TTC549 (cell line): ENCODE measurements around the gene NTN3.
"Not testable (repeated sequence)": the region's sequence is repeated elsewhere in the genome, so short reads cannot be mapped to it uniquely, and the experiment has no call there.

Experiments
- FAIRE-seq: peaks from 2 replicates; lab custom pipeline; 2012; peaks lifted over from hg19 to GRCh38; lab: Jason Lieb, UNC

The NTN3 gene

DNA sequence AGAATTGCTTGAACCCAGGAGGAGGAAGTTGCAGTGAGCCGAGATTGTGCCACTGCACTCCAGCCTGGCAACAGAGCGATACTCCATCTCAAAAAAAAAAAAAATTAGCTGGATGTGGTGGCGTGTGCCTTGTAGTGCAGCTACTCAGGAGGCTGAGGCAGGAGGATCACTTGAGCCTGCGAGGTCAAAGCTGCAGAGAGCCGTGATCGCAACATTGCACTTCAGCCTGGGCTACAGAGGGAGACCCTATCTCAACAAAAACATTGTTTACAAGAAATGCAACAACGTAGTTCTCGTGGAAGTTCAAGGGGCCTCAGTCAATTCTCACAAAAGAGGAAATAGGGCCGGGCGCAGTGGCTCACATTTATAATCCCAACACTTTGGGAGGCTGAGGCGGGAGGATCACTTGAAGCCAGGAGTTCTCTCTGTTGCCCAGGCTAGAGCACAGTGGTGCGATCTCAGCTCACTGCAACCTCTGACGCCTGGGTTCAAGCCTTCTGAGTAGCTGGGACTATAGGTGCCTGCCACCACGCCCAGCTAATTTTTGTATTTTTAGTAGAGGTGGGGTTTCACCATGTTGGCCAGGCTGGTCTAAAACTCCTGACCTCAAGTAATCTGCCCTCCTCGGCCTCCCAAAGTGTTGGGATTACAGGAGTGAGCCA lies 29.8 kb upstream of the NTN3 start:
- FAIRE-seq: not testable (repeated sequence)

DNA sequence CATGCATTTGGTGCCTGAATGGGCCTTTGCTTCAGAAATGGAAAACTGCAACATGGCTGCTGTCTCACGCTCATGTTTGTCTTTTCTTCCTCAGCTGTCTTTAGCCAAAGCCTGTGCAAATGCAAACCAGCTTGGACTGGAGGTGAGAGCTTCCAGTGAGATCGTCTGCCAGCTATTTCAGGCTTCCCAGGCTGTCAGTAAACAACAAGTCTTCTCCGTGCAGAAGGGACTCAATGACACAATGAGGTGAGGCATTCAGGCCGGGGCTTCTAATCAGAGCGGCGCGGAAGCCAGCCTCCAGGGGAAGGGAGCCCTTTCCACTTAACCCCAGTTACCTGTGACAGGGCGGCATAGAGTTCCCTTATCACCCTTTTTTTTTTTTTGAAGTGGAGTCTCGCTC lies 27.5 kb upstream of the NTN3 start:
- no peak for FAIRE-seq

DNA sequence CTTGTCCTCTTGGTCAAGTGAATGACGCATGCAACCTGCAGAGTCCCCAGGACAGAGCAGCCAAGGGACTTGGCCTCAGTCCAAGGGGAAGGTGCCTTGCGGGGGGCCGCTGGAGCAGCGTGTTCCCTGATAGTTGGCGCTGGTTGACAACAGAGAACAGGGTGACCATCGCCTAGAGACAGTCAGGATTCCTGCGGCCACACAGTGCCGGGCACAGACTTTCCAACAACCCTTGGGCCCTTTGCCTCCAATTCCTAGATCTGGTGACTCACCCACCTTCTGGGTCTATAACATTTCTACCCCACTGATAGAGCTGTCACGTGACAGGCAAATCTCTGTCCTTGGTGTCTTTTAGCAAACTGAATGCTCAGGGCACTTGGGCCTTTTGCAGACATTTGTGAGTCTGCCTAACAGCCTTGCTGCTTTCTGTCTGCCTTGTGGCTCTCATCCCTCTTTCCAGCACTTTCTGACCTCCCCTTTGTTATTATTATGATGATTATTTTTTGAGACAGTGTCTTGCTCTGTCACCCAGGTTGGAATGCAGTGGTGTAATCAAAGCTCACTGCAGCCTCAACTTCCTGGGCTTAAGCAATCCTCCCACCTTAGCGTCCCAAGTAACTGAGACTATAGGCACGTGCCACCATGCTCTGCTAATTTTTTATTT lies 23.0 kb upstream of the NTN3 start:
- no peak for FAIRE-seq

DNA sequence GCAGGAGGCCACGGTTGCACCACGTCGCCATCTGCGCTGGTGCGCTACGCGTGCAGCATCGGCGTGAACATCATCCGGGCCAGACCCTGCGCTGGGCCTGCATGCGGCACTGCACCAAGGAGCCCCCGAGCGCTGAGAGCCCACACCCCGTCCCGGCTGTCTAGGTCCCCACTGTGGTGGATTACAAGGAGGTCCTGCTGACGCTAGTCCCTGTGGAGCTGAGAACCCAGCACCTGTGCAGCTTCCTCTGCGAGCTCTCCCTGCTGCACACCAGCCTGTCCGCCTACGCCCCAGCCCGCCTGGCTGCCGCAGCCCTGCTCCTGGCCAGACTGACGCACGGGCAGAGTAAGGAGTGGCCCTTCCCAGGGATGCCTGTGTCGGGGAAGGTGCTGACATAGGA lies 22.0 kb upstream of the NTN3 start:
- no peak for FAIRE-seq

DNA sequence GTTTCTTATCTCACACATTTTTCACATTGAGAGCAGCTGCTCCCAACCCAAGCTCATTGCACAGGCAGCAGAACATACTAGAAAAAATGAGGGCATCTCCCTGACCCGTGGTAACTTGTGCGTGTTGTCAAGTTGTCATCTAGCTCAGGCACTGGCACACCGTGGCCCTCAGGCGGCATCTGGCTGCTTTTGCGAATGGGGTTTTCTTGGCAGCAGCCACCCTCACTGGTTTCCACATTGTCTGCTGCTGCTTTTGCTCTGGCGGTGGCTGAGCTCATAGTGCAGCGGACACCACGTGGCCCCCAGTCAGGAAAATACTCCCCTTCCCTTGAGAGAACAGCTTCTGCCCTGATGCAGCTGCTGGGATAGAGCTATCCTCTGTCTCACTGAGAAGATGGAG lies 20.6 kb upstream of the NTN3 start:
- FAIRE-seq: no peak

DNA sequence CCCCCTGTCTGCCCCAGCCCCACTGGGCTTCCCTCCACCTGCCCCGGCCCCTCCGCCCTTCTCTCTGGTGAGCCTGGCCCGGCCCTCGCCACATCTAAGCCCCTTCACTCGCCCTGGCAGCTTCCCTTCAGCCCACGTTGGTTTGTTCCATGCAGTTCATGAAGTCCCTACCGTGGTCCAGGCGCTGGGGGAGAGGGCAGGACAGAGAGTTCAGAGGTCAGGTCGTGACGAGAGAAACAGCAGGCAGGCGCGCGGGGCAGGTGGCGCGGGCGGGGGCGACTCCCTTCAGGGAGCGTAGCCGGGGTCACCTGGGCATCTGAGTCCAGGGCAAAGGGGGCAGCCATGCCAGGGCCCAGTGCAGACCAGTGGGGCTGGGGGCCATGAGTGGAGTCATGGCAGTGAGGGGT lies 20.1 kb upstream of the NTN3 start:
- FAIRE-seq: no peak

DNA sequence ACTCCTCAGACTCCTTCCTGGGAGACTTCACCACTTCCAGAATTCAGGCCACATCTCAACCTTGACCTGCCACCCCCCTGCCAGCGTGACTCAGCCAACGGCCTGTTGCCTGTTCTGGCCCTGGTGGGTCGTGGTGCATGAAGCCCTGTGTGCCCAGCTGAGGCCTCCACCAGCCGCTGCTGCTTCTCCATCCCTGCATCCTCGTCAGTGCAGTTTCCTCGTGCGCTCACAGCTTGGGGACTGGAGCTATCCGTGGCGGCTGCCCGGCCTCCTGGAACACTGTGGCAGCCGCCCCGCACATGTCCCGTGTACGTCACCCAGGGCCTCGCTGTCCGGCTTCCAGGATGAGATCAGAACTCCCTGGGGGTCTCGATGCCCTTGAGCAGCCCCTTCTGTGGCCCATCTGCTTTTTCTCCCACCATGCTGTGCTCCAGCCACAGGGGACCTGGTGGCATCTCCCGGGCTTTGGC lies 19.2 kb upstream of the NTN3 start:
- FAIRE-seq: no peak

DNA sequence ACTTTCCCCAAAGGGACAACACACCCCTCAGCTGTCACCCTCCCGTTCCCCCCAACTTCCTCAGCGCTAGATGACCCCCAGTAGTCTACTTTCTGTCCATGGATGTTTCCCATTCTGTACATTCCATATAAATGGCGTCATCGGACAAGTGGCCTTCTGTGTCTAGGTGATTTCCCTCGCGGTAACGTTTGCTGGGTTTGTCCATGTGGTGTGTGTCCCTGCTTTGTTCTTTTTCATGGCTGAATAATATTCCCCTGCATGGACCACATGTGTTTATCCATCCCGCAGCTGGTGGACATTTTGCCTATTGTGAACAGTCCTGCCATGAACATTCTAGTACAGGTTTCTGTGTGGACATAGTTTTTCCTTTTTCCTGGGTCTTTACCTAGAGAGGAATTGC lies 18.4 kb upstream of the NTN3 start:
- no peak for FAIRE-seq

DNA sequence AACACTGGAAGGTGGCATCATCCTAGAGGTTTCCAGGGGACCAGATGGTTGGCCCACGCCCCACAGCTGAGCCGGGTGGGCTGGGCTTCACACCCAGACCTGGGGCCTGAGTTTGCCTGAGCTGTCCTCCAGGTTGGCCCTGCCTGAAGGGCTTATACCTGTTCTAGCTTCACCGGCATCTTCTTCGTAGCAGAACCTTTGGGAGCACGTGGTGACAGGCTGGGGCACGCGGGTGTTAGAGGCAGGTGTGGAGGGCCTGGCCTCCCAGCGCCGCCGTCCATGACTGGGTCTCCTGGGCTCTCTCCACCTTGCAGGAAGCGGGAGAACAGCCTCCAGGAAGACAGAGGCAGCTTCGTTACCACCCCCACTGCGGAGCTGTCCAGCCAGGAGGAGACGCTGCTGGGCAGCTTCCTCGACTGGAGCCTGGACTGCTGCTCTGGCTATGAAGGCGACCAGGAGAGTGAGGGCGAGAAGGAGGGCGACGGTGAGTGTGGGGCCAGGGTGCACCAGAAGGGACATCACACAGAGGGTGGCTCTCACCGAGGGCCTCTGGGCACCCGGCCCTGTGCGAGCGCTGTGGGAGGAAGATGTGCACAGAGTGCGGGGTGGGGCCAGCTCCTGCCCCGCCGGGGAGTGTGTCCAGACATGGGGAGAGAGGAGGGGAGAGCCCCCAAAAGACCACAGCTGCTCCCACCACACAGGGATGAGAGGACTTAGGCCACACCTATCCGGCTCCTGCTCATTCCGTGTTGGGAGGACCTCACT lies 15.8 kb upstream of the NTN3 start:
- FAIRE-seq: no peak

DNA sequence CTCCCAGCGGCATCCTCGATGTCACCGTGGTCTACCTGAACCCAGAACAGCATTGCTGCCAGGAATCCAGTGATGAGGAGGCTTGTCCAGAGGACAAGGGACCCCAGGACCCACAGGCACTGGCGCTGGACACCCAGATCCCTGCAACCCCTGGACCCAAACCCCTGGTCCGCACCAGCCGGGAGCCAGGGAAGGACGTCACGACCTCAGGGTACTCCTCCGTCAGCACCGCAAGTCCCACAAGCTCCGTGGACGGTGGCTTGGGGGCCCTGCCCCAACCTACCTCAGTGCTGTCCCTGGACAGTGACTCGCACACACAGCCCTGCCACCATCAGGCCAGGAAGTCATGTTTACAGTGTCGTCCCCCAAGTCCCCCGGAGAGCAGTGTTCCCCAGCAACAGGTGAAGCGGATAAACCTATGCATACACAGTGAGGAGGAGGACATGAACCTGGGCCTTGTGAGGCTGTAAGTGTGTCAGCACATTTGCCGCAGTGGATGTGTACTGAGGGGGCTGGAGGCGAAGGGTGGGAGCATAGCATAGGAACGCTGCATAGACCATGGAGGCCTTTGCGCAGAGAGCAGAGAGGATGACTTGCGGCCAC lies 14.4 kb upstream of the NTN3 start:
- FAIRE-seq: no peak

DNA sequence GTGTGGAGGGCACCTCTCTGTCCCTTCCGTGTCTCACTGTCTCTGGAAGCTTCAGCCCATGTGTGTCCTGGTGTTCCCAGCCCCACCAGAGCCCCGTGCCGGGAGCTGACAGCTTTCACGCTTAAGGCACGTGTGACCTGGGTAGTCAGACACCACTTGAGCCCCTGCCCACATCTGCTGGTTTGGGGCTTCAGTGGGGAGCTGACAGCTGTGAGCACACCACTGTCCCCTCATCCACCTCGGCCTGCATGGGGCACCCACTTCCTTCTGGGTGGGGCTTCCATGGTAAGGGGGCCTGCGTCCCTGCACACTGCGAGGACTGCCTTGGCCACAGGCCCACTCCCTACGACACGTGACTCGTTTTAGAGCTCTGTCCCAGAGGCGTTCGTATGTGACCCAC lies 13.8 kb upstream of the NTN3 start:
- FAIRE-seq: no peak

DNA sequence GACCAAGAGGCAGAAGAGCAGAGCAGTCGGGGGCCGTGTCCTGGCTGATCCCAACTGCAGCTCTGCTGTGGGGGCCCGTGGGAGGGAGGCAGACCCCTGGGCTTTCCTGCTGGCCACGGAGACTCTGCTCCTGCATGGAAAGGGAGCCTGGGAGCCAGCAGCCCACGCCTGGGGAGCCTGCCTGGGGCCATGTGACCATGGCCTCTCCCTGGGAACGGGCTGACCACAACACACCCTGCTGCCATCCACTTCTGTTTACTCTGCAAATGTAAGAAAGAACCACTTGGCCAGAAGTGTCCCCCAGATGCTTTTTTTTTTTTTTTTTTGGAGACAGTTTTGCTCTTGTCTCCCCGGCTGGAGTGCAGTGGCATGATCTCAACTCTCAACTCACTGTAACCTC lies 13.2 kb upstream of the NTN3 start:
- no peak for FAIRE-seq

DNA sequence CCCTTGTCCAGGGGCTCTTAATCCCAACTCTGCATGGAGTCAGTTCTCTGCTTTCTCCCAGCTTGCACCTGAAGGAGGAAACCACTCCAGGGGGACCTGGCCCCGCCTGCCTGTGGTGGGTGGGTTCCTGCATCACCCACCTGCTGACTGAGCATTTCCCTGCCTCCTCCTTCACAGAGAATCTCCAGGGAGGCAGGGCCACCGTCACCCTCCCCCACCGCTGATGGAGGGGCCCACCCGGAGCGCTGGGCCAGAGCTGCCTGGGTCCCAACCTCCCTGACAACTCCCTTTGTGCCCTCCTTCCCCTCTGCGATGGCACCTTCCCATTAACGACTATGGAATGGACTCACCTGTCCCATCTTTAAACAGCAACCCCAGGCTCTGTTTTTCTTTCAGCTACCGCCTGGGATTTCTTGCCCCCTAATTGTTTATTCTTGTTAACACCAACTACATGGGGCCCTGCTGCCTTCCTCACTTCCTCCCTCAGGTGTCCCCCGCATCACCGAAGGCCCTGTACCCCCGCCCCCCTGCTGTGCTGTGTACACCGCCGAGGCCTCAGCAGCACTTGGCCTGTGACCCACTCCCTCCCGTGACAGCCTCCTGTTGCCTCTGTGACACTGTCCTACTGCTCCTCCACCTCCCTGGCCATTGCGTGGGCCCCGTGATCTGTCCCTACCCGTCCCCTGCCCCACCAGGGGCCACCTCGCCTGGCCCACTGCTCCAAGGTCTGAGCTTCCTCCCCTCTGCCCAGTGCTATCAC lies 12.0 kb upstream of the NTN3 start:
- FAIRE-seq: no peak

DNA sequence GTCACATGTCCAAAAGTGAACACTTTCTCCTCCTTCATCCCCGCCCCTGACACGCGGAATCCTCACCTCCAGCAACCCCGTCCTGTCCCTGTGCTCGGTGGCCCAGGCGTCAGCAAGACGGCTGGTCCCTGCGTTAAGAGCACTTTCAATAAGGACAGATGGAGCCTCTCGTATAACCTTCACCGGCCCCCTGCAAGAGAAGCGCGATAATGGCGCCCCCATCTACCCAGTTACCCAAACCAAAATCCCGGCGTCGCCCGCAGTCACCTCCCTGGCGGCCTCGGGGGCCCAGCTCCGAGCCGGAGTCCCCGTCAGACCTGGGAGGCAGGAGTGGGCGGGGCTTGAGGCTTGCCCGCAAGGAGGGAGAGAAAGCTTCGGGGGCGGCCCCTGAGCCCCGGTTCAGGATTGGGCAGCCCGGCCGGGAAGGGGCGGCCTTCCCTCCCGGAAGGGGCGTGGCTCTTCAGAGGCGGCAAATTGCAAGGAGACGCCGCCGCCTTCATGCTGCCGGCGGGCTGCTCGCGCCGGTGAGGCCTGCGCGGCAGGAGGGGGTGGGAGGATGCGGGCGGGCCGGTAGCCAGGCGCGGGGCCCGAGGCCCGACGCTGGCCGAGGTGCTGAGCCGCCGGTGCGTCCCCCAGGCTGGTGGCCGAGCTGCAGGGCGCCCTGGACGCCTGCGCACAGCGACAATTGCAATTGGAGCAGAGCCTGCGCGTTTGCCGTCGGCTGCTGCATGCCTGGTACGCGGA lies 11.3 kb upstream of the NTN3 start, which contains the start of gene TEDC2:
Gene TEDC2 (plus strand): TSS at position 463 of the 744 bp plus-strand sequence. CDS start 36 bp downstream, at position 499.
- FAIRE-seq: peak; percentile 58

DNA sequence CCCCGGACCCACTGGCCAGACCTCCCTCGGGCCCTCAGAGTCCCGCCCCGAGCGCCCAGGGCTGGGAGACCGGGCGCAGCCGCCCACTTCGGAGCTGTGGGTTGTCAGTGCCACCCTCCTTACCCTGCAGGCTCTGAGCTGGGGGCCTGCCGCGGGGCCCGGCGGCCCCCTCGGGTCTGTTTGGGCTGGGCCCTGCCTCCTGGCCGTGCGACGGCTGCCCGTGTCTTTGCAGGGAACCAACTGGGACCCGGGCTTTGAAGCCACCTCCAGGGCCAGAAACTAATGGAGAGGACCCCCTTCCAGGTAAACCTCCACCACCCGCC lies 10.7 kb upstream of the NTN3 start:
- no peak for FAIRE-seq

DNA sequence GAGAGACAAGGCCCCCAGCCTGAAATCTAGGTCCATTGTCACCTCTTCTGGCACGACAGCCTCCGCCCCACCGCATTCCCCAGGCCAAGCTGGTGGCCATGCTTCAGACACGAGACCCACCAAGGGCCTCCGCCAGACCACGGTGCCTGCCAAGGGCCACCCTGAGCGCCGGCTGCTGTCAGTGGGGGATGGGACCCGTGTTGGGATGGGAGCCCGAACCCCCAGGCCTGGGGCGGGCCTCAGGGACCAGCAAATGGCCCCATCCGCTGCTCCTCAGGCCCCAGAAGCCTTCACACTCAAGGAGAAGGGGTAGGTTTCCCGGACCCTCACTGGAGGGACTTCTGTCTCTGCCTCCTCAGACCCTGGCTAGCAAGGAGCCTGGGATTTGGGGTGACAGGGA lies 10.2 kb upstream of the NTN3 start:
- FAIRE-seq: no peak

DNA sequence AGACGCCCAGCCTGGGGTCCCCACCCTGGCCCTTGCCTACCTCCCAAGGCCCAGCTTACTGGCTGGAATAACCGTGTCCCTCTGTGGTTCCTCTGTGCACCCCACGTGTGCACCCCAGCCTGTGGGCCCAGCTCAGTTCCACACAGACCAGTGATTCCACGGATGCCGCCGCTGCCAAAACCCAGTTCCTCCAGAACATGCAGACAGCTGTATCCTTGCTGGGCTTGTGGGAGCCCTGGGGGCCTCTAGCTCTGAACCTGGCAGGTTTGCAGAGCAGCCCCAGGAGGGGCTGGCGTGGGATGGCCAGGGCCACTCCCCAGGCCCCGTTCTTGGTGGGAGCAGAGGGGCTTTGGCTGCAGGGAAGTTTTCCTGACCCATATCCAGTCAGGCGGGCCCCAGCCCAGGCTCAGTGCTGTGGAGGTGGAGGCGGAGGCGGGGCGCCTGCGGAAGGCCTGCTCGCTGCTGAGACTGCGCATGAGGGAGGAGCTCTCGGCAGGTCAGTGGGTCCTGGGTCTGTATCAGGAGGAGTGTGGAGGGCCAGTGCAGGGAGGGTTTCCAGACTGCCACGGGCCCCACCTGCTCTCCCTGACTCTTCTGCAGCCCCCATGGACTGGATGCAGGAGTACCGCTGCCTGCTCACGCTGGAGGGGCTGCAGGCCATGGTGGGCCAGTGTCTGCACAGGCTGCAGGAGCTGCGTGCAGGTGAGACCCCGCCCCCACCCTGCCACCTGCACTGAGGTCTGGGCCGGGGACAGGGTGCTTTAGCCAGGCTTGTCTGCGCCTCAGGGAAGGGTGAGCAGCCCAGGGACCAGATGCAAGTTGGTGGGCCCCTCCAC lies 8.8 kb upstream of the NTN3 start:
- no peak for FAIRE-seq

DNA sequence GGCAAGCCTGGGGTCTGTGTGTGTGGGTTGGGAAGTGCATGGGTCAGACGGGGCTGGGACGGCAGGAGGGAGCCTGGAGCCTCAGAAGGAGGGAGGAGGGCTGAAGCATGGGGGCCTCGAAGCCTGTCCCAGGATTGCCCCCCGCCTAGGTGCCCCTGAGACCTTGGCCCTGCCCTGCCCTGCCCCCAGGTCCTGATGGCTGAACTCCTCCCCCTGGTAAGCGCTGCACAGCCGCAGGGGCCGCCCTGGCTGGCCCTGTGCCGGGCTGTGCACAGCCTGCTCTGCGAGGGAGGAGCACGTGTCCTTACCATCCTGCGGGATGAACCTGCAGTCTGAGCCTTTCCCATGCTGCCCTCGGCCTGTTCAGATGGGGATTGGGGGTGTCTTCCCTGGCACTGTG lies 6.8 kb upstream of the NTN3 start:
- no peak for FAIRE-seq

DNA sequence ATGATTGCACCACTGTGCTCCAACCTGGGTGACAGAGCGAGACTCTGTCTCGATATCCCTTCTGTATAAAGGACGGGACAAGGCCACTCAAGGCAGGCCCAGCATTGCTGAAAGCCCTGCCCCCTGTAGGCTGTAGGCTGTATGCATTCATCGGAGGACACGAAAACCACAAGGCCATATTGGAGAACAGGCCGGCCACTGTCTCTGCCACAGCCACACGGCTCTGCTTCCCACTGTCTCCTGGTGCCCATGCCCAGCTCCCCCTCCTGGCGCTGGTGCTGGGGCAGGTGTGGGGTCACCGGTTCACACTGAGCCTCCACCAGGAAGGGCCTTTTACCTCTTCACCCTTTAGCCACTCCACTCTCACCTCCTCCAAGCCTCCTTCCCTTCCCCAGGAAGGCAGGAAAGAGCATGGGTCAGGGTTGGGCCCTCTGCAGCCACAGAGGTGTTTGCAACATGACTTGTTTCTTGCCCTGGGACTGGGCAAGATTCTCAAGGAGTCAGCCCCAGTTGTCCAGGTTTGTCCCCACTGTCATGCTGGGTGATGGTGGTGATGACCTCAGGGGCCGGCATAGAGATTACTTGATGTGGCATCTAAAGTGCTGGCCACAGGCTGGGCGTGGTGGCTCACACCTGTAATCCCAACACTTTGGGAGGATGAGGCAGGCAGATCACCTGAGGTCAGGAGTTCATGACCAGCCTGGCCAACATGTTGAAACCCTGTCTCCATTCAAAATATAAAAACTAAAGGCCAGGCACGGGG lies 5.3 kb upstream of the NTN3 start:
- FAIRE-seq: no peak
